ENCODE measurements around the gene CPNE4.

The CPNE4 gene

GRCh38 chr3:131568460-131568859 is 466.4 kb downstream of the CPNE4 start:
- DNase-seq = no peak

GRCh38 chr3:131564812-131565211 is 470.0 kb downstream of the CPNE4 start:
- no peak for DNase-seq

GRCh38 chr3:131561511-131561910 is 473.3 kb downstream of the CPNE4 start:
- DNase-seq = no peak

- DNase-seq = no peak
These were observed 474.0 kb downstream of the CPNE4 start for GRCh38 chr3:131560795-131561194.

GRCh38 chr3:131555456-131555855 is 479.4 kb downstream of the CPNE4 start:
- DNase-seq = no peak

- DNase-seq = no peak
These were observed 481.1 kb downstream of the CPNE4 start for GRCh38 chr3:131553495-131554247.

- DNase-seq = no peak
These were observed 483.1 kb downstream of the CPNE4 start for GRCh38 chr3:131551761-131552160.

GRCh38 chr3:131550562-131551465 is 484.0 kb downstream of the CPNE4 start:
- DNase-seq = no peak

GRCh38 chr3:131549340-131549739 is 485.5 kb downstream of the CPNE4 start:
- no peak for DNase-seq

- no peak for DNase-seq
These were observed 487.2 kb downstream of the CPNE4 start for GRCh38 chr3:131547585-131547984.

GRCh38 chr3:131546441-131546840 is 488.4 kb downstream of the CPNE4 start:
- DNase-seq = no peak

- DNase-seq = no peak
These were observed 490.3 kb downstream of the CPNE4 start for GRCh38 chr3:131544557-131544956.

- DNase-seq = no peak
These were observed 491.1 kb downstream of the CPNE4 start for GRCh38 chr3:131543714-131544113.

GRCh38 chr3:131541288-131541687 is 493.5 kb downstream of the CPNE4 start:
- DNase-seq = no peak

- DNase-seq = no peak
These were observed 494.0 kb downstream of the CPNE4 start for GRCh38 chr3:131540821-131541220.

GRCh38 chr3:131540143-131540542 is 494.7 kb downstream of the CPNE4 start:
- no peak for DNase-seq

- DNase-seq = no peak
These were observed 495.8 kb downstream of the CPNE4 start for GRCh38 chr3:131538968-131539367.

- no peak for DNase-seq
These were observed 497.3 kb downstream of the CPNE4 start for GRCh38 chr3:131537531-131537930.

GRCh38 chr3:131535596-131535995 is 499.2 kb downstream of the CPNE4 start:
- DNase-seq = no peak

- no peak for DNase-seq
These were observed 499.7 kb downstream of the CPNE4 start for GRCh38 chr3:131535131-131535530.

- no peak for DNase-seq
These were observed 502.2 kb downstream of the CPNE4 start for GRCh38 chr3:131532645-131533044.

- no peak for DNase-seq
These were observed 504.0 kb downstream of the CPNE4 start for GRCh38 chr3:131530843-131531242.

GRCh38 chr3:131530388-131530787 is 504.4 kb downstream of the CPNE4 start:
- no peak for DNase-seq

- no peak for DNase-seq
These were observed 507.9 kb downstream of the CPNE4 start for GRCh38 chr3:131526801-131527347.

All from KG1 (cell line).